ENCODE results near the gene MEP1A.
"Not testable (repeated sequence)": the region's sequence is repeated elsewhere in the genome, so short reads cannot be mapped to it uniquely, and the experiment has no call there.

The MEP1A gene

DNA sequence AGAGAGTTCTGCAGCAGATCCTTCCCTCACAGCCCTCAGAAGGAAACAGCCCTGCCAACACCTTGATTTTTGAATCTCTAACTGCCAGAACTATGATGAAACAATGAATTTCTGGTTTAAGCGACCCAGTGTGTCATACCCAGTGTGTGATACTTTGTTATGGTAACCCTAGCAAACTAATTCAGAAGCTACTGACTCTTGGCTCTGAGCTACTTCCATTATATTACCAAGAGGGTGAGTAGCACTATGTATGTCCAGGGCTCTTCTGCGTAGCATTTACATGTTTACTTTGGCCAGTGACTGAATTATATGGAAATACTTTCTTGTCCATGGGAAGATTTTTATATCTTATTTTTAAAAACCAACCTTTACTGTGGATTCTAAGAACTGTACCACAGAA lies 29.7 kb upstream of the MEP1A start:
- TF ChIP-seq POLR2A (IDR thresholded peaks at IDR 0.05; ENCODE audit: low read depth, low read length), result no peak
- FAIRE-seq (no peak), DNase-seq (ENCODE audit: insufficient read length, low spot score) (no peak)

DNA sequence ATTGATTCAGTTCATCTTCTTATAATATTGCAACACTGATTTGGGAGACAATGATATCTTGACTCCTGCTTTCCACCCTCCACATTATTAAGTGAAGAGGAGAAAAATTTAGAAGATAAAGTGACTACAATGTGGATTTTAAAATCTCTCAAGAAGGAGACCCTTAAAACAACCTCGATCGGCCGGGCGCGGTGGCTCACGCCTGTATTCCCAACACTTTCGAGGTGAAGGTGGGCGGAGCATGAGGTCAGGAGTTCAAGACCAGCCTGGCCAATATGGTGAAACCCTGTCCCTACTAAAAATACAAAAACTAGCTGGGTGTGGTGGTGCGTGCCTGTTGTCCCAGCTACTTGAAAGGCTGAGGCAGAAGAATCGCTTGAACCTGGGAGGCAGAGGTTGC lies 28.9 kb upstream of the MEP1A start:
- not testable (repeated sequence) for DNase-seq (ENCODE audit: insufficient read length, low spot score); FAIRE-seq

DNA sequence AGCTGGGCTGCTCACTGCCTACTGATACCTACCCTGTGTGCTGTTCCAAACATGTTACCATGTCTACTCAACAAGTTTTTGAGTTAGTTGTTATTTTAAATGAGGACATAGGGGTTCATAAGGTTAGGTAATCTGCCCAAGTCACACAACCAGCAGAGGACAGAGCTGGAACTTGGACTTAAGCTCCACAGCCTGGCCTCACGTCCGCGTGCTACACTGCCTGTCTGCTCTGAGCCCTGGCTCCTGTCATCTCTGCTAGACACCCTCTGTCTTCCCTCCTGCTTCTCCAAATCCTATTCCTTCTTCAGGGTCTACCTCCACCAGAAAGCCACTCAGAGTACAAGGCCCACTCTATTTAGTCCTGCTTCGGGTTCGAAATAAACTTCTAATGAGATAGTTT lies 28.2 kb upstream of the MEP1A start:
- no peak for TF ChIP-seq POLR2A (IDR thresholded peaks at IDR 0.05; ENCODE audit: low read depth, low read length)
- DNase-seq (ENCODE audit: insufficient read length, low spot score) (no peak), FAIRE-seq (no peak)

GRCh38 chr6:46772016-46772415 lies 21.2 kb upstream of the MEP1A start:
- TF ChIP-seq POLR2A (IDR thresholded peaks at IDR 0.05; ENCODE audit: low read depth, low read length), result no peak
- DNase-seq (ENCODE audit: insufficient read length, low spot score) (no peak), FAIRE-seq (no peak)

DNA sequence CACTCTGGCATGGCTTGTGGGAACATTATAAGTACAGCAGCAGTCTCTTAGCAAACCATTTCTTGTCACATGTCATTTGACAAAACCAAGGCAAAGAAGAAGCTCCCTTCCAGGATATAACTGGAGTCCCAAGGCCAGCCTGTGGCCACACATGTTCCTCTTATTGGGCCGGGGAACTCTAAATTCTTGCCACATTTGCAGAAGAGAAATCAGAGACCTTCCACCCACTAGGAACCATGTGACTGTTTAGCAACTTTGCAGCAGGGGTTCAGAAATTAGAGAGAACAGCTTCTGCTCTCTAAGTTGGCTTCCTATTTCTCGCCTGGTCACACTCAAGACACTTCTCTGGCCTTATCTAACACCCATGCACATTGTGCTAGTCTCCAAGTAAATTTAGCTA lies 20.4 kb upstream of the MEP1A start:
- DNase-seq (ENCODE audit: insufficient read length, low spot score) (no peak), FAIRE-seq (no peak)
- no peak for TF ChIP-seq POLR2A (IDR thresholded peaks at IDR 0.05; ENCODE audit: low read depth, low read length)

GRCh38 chr6:46773201-46773855 lies 19.9 kb upstream of the MEP1A start:
- FAIRE-seq (no peak), DNase-seq (ENCODE audit: insufficient read length, low spot score) (no peak)
- no peak for TF ChIP-seq POLR2A (IDR thresholded peaks at IDR 0.05; ENCODE audit: low read depth, low read length)

DNA sequence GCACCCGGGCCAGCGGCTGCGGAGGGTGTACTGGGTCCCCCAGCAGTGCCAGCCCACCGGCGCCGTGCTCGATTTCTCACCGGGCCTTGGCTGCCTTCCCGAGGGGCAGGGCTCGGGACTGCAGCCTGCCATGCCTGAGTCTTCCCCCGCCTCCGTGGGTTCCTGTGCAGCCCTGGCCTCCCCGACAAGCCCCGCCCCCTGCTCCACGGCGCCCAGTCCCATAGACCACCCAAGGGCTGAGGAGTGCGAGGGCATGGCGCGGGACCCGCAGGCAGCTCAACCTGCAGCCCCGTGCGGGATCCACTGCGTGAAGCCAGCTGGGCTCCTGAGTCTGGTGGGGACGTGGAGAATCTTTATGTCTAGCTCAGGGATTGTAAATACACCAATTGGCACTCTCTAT lies 18.5 kb upstream of the MEP1A start:
- not testable (repeated sequence) for DNase-seq (ENCODE audit: insufficient read length, low spot score); FAIRE-seq

DNA sequence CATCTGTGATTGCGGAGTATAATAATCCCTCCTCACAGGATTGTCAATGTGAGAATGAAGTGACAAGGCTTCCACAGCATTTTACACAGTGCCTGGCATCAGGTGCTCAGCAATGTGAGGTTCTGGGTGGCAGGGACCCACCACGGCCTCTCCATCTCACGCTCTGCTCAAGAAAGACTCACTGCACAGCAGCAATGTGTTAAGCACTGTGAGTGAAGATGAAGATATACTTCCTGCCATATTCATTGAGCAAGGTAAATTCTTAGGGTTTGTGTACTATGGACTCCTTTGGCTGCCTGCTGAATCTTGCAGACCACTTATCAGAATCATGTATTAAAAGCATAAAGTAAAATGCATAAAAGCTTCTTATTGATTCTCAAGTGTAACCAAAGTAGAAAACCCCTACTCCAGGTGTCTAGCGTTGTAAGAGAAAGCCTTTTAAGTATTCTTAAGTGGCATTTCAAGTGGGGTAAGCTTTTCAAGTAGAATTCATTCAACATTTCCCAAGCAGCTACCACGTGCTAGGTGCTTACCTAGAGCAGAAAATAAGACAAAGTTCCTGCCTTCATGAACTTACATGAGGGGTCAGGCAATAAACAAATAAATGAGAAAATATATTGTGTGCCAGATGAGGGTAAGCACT lies 17.0 kb upstream of the MEP1A start:
- TF ChIP-seq POLR2A (IDR thresholded peaks at IDR 0.05; ENCODE audit: low read depth, low read length), result no peak
- no peak for FAIRE-seq
- no peak for DNase-seq (ENCODE audit: insufficient read length, low spot score)

- FAIRE-seq (no peak), DNase-seq (ENCODE audit: insufficient read length, low spot score) (no peak)
- TF ChIP-seq POLR2A (IDR thresholded peaks at IDR 0.05; ENCODE audit: low read depth, low read length), result no peak
These were observed 15.5 kb upstream of the MEP1A start for GRCh38 chr6:46777476-46778346.

DNA sequence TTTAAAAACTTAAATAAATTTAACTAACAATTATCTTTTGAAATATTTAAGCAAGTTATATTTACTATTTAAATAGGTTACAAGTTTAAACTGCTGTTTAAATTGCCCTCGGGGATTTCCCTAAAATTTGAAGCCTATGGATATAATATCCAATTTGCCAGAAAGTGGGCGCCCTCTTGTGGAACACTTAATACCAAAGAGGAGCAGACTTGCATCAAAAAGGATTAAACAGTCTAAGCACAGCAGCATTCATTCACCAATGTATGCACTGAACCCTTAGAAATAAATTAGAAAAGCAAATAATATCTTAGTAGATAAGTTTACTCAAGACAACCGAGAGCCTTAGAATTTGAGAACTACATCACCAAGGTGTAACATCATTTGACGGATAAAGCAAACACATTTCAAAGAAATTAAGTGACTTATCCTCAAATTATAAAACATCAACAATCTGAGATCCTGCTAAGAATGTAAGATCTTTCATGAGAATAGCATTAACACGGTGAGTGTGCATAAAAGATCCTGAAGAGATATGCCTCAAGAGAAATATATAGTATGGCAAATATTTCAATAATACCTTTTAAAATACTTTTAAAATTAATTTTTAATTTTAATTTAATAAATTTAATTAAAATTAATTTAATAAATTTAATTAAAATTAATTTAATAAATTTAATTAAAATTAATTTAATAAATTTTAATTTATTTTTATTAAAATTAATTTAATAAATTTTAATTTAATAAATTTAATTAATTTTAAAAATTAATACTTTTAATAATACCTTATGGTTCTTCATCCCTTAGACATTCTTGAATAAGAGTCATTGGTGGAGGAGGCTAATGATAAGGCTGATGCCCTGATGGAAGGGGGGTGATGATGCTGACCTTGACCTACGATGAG lies 11.5 kb upstream of the MEP1A start:
- FAIRE-seq, result peak; percentile 80
- DNase-seq (ENCODE audit: insufficient read length, low spot score), result peak; percentile 26
- TF ChIP-seq POLR2A (IDR thresholded peaks at IDR 0.05; ENCODE audit: low read depth, low read length), result no peak

GRCh38 chr6:46784535-46784934 lies 8.7 kb upstream of the MEP1A start:
- no peak for DNase-seq (ENCODE audit: insufficient read length, low spot score)
- FAIRE-seq, result no peak
- no peak for TF ChIP-seq POLR2A (IDR thresholded peaks at IDR 0.05; ENCODE audit: low read depth, low read length)

DNA sequence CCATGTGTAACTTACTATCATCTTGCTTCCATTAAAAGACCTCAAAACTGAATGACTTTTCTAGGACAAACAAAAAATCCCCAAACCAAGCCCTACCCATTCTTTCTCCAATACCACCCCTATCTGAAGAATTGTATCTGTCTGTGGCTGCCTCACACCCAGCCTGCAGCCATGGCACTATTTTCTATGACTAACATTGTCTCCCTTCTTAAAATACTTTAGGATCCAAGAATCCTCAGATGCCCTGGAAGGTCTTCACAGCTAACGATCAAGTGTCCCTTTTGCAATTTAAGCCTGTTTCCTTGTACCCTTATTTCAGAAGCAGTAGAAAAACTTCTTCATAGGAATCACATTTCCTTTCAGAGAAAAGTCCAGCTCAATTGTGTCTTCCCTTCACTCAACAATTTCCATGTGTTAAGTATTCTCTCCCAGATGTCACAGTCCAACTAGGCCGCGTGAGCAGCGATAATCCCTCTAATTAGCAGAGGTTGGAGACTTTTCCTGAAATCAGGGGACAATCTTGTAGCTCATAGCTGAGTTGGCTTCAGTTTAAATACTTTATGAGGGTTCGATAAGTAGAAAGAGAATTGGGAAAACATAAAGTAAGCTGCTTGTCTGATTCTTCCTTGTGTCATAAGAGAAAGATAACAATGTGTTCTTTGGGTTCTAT lies 5.2 kb upstream of the MEP1A start:
- DNase-seq (ENCODE audit: insufficient read length, low spot score) (no peak), FAIRE-seq (no peak)
- no peak for TF ChIP-seq POLR2A (IDR thresholded peaks at IDR 0.05; ENCODE audit: low read depth, low read length)

DNA sequence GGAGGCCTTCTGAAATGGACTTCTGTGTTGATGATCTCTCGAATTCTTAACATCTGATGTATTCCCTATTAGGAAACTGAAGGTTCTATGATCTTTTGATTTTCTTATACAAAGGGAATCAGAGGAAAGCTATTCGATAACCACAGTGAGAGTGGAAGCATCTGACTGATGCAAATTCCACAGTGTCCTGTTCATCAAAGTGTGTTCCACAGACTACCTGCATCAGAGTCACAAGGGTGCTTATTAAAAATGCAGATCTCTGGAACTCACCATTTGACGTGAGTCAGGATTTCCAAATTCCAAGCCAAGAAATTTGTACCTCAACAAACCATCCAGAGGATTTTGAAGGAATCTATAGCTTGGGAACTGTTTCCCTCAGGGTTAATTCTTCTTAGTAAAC lies 4.4 kb upstream of the MEP1A start:
- no peak for TF ChIP-seq POLR2A (IDR thresholded peaks at IDR 0.05; ENCODE audit: low read depth, low read length)
- no peak for FAIRE-seq
- DNase-seq (ENCODE audit: insufficient read length, low spot score), result no peak
